Muscle layer of colon (tissue), 2 donors: ENCODE results near the gene AMD1.

ENCODE experiments used
- H3K27ac ChIP-seq: one replicate; pipeline ENCODE4 v1.7.0; 2013; ENCODE audit warnings: low read depth, mild to moderate bottlenecking, low read length, moderate library complexity
- H3K27me3 ChIP-seq, 2 donors: one replicate each; pipeline ENCODE4 v1.7.0; 2013; ENCODE audit warnings: low read length in 2 of 2, mild to moderate bottlenecking in 2 of 2; ENCODE audit not compliant: insufficient read depth in 2 of 2, control insufficient read depth in 1 of 2
- H3K36me3 ChIP-seq: one replicate; pipeline ENCODE4 v1.7.0; 2013; ENCODE audit warnings: mild to moderate bottlenecking, low read length; ENCODE audit not compliant: insufficient read depth
- H3K4me1 ChIP-seq: one replicate; pipeline ENCODE4 v1.7.0; 2013; ENCODE audit warnings: mild to moderate bottlenecking, low read length; ENCODE audit not compliant: insufficient read depth
- H3K4me3 ChIP-seq, 2 donors: one replicate each; pipeline ENCODE4 v1.7.0; 2013; ENCODE audit warnings: low read length in 2 of 2, low read depth in 1 of 2, mild to moderate bottlenecking in 1 of 2, moderate library complexity in 1 of 2
- H3K9ac ChIP-seq: one replicate; pipeline ENCODE4 v1.7.0; 2013; ENCODE audit warnings: low read length
- H3K9me3 ChIP-seq: one replicate; pipeline ENCODE4 v1.7.0; 2013; ENCODE audit warnings: mild to moderate bottlenecking, low read length
- donor health status: abdominal sarcoma.
- donor health status: Adenocarcinoma of cecum.

The AMD1 gene

GRCh38 chr6:110880651-110881050, 6.1 kb downstream of the AMD1 start:
- Histone ChIP-seq H3K27ac (no peak overlapping the region), H3K4me1 (peaks cover 65% of the 10 kb centered on the region), H3K9ac (no peak overlapping the region)

GRCh38 chr6:110881546-110882273, 7.1 kb downstream of the AMD1 start:
- H3K9ac ChIP-seq = no peak overlapping the region
- H3K4me1 ChIP-seq = peaks cover 62% of the 10 kb centered on the region
- no peaks in the 10 kb centered on the region for H3K27me3 ChIP-seq
- H3K27ac ChIP-seq = no peak overlapping the region
- H3K36me3 ChIP-seq = no peaks in the 10 kb centered on the region
- no peaks in the 10 kb centered on the region for H3K9me3 ChIP-seq
- no peak overlapping the region for H3K4me3 ChIP-seq

More at GRCh38 chr6:110880651-110881050, 6.1 kb downstream of the AMD1 start:
- Histone ChIP-seq H3K9me3 (no peaks in the 10 kb centered on the region), H3K4me3 (no peak overlapping the region), H3K36me3 (no peaks in the 10 kb centered on the region), H3K27me3 (no peaks in the 10 kb centered on the region)

DNA sequence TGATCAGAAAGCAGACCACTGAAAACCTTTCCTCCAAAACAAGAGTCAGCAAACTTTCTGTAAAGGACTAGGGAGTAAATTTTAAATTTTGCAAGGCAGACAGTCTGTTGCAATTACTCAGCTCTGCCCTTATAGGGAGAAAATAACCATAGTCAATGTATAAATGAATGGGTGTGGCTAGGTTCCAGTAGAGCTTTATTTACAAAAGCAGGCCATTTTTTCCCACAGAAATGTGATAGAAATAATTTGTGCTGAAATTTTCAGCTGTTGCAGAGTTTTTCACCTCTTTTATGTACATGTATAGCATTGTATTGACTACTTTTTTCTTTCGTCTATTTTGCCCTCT, 7.7 kb downstream of the AMD1 start:
- H3K4me1 ChIP-seq = peaks cover 57% of the 10 kb centered on the region
- H3K9ac ChIP-seq = no peak overlapping the region
- H3K27ac ChIP-seq = no peak overlapping the region

DNA sequence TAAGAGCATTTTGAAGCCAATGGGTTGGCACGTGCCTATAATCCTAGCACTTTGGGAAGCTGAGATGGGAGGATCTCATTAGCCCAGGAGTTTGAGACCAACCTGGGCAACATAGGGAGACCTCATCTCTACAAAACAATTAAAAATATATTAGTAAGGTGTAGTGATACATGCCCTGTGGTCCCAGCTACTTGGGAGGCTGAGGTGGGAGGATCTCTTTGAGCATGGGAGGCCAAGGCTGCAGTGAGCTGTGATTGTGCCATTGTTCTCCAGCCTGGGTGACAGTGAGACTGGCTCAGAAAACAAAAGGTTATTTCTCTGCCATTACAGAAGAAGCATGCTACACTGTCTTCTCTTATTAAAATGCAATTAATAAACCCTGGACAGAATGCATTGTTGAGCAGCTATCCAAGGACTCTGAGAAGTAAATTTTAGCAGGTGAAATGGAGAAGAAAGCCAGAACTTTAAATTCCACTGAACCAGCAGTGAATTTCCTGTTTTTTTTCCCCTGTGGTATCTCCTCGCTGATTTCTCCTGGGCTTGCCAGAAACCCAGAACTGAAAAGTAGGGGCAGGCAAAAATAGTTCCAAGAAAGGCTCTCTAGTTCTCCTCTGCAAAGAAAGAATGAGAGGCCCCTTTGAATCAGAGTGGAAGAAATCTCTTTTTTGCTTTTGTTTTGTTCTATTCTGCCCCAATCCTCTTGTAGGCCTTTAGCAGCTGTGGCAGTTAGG, 8.4 kb downstream of the AMD1 start:
- H3K4me3 ChIP-seq = no peak overlapping the region
- H3K4me1 ChIP-seq = peaks cover 50% of the 10 kb centered on the region
- no peak overlapping the region for H3K27ac ChIP-seq

More for the DNA sequence above, 7.7 kb downstream of the AMD1 start:
- Histone ChIP-seq H3K4me3 (no peak overlapping the region), H3K9me3 (no peaks in the 10 kb centered on the region), H3K27me3 (no peaks in the 10 kb centered on the region), H3K36me3 (no peaks in the 10 kb centered on the region)

GRCh38 chr6:110884321-110884720, 9.7 kb downstream of the AMD1 start:
- H3K27ac ChIP-seq = no peak overlapping the region
- no peak overlapping the region for H3K9ac ChIP-seq
- H3K9me3 ChIP-seq = no peaks in the 10 kb centered on the region
- H3K27me3 ChIP-seq = no peaks in the 10 kb centered on the region
- no peaks in the 10 kb centered on the region for H3K36me3 ChIP-seq
- H3K4me3 ChIP-seq = no peak overlapping the region
- H3K4me1 ChIP-seq = peaks cover 48% of the 10 kb centered on the region

More for the DNA sequence above, 8.4 kb downstream of the AMD1 start:
- Histone ChIP-seq H3K36me3 (no peaks in the 10 kb centered on the region), H3K27me3 (no peaks in the 10 kb centered on the region), H3K9ac (no peak overlapping the region), H3K9me3 (no peaks in the 10 kb centered on the region)

- peaks cover 39% of the 10 kb centered on the region for H3K4me1 ChIP-seq
- H3K9ac ChIP-seq = no peak overlapping the region
- H3K27me3 ChIP-seq = no peaks in the 10 kb centered on the region
- H3K36me3 ChIP-seq = no peaks in the 10 kb centered on the region
- H3K27ac ChIP-seq = no peak overlapping the region
- no peaks in the 10 kb centered on the region for H3K9me3 ChIP-seq
- no peak overlapping the region for H3K4me3 ChIP-seq
These were observed 10.9 kb downstream of the AMD1 start for GRCh38 chr6:110885526-110885925.

GRCh38 chr6:110886555-110887167, 12.1 kb downstream of the AMD1 start:
- Histone ChIP-seq H3K4me3 (no peak overlapping the region), H3K36me3 (peaks cover 8% of the 10 kb centered on the region), H3K27me3 (no peaks in the 10 kb centered on the region), H3K4me1 (peaks cover 32% of the 10 kb centered on the region), H3K9ac (no peak overlapping the region), H3K9me3 (no peaks in the 10 kb centered on the region), H3K27ac (no peak overlapping the region)

- no peak overlapping the region for H3K4me3 ChIP-seq
- H3K4me1 ChIP-seq = peaks cover 4% of the 10 kb centered on the region
- H3K9ac ChIP-seq = no peak overlapping the region
- H3K36me3 ChIP-seq = peaks cover 35% of the 10 kb centered on the region
- no peak overlapping the region for H3K27ac ChIP-seq
- H3K9me3 ChIP-seq = no peaks in the 10 kb centered on the region
- no peaks in the 10 kb centered on the region for H3K27me3 ChIP-seq
These were observed 15.7 kb downstream of the AMD1 start for GRCh38 chr6:110890288-110890687.

GRCh38 chr6:110895907-110896608, 21.5 kb downstream of the AMD1 start:
- Histone ChIP-seq H3K27ac (no peak overlapping the region), H3K9me3 (no peaks in the 10 kb centered on the region), H3K36me3 (peaks cover 55% of the 10 kb centered on the region), H3K9ac (no peak overlapping the region), H3K4me1 (no peaks in the 10 kb centered on the region), H3K4me3 (no peak overlapping the region), H3K27me3 (no peaks in the 10 kb centered on the region)

DNA sequence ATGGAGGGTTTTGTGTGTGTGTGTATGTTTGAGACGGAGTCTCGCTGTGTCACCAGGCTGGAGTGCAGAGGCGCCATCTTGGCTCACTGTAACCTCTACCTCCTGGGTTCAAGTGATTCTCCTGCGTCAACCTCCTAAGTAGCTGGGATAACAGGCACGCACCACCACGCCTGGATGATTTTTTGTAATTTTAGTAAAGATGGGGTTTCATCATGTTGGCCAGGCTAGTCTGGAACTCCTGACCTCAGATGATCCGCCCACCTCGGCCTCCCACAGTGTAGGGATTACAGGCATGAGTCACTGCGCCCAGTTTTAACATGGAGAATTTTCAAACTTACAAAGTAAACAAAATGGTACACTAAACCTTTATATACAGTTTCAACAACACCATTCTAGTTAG, 22.8 kb downstream of the AMD1 start:
- Histone ChIP-seq H3K27me3 (no peaks in the 10 kb centered on the region), H3K9me3 (no peaks in the 10 kb centered on the region), H3K27ac (no peak overlapping the region), H3K36me3 (peaks cover 41% of the 10 kb centered on the region), H3K4me1 (no peaks in the 10 kb centered on the region), H3K4me3 (no peak overlapping the region), H3K9ac (no peak overlapping the region)

- Histone ChIP-seq H3K4me3 (no peak overlapping the region), H3K9ac (no peak overlapping the region), H3K9me3 (no peaks in the 10 kb centered on the region), H3K27me3 (no peaks in the 10 kb centered on the region), H3K4me1 (no peaks in the 10 kb centered on the region), H3K27ac (no peak overlapping the region), H3K36me3 (peaks cover 36% of the 10 kb centered on the region)
These were observed 23.5 kb downstream of the AMD1 start for GRCh38 chr6:110898111-110898510.
